NCI-H2107 treated with DMSO at 0.1 percent for 48 hours (cell line): ENCODE results near the gene USP44.
"Not testable (repeated sequence)": the region's sequence is repeated elsewhere in the genome, so short reads cannot be mapped to it uniquely, and the experiment has no call there.

Experiments
- DNase-seq: peaks from one replicate; lab custom pipeline; 2025; ENCODE audit not compliant: unreplicated experiment; lab: John Stamatoyannopoulos, UW

The USP44 gene

DNA sequence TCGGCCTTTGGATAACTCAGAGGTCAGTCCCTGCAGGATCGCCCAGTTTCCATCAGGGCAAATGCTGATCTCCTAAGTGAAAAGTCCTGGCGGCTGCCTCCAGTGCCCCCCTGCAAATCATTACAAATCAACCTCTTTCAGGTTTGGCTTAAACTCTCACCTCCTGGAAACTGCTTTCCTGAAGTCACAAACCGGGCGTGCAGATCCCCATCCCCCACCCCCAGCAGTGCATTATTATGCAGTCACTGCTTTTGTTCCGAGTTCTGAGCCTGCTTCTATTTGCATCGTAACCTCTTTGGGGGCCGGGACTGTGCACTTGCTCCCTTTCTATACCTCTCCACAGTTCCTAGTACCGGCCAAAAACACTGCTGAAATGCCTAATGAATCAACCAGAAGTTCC is at the start of gene USP44:
USP44 (minus strand) TSS at position 172 of the 400 bp plus-strand sequence. CDS start 17,220 bp downstream, outside the sequence.
- no peak for DNase-seq

DNA sequence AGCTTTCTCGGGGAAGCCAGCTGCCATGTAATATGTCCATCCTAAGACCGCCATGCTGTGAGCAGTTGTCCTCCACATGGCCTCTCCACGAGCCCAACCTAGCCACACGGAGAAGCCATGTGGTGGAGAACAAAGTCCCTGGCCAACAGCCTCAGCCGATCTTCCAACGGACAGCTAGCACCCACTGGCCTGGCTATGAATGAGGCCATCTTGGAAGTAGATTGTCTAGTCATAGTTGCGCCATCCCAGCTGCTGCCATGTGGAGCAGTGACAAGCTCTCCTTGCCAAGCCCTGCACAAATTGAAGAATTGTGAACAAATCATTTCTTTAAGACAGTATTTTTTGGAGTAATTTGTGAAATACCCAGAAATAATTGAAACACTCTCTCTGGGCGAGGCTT is 49.3 kb upstream of the USP44 start:
- DNase-seq: no peak

DNA sequence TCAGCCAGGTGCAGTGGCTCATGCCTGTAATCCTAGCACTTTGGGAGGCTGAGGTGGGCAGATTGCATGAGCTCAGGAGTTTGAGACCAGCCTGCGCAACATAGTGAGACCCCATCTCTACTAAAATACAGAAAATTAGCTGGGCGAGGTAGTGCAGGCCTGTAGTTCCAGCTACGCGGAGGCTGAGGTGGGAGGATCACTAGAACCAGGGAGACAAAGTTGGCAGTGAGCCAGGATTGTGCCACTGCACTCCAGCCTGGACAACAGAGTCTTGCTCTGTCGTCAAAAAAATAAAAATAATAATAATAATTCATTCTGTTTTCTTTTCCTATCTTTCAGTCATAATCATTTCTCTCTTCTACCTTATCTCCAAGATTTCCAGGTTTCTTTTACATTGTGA is 48.6 kb upstream of the USP44 start:
- DNase-seq: no peak

DNA sequence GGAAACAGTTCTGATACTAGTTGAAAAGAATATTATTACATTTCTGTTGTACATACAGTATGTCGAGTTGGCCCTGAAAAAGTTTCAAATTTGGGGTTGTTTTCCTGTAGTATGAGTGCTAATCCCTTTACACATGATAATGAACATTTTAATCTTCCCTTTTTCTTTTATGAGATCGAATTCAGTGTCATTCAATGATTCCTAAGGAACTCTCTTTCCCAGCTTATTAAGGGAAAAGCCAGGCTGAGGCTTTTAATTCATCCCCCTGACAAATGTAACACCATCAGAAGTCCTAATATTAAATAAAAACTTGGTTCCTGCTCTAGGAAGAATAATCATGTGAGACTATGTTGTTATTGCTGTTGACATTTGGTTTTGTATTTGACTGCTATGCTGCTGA is 42.9 kb upstream of the USP44 start:
- DNase-seq: no peak

DNA sequence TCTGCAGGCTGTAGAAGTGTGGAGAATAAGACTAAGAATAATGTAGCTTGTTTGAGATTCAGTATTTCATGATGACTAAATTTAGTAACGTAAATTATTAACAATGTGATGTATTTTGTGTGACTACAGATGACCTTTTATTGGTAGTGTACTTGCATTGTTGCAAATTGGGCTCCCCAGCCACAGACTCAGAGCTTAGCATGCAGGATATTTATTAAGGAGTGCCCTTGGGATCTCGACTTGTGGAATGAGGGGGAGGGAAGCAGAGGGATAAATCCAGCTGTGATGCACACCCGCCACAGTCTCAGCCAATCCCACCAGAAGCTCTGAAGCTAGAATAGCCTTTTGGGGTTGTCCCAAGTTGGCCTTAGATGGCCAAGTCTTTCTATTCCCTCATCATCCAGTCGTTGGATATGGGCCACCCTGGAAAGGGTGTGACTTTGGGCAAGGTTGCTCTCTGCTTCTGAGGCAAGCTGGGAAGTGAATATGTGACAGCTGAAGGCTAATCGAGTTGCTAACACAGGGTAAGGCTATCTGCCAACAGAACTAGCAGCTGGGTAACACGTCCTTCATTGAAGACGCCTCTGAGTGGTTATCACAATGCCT is 42.1 kb upstream of the USP44 start:
- no peak for DNase-seq

DNA sequence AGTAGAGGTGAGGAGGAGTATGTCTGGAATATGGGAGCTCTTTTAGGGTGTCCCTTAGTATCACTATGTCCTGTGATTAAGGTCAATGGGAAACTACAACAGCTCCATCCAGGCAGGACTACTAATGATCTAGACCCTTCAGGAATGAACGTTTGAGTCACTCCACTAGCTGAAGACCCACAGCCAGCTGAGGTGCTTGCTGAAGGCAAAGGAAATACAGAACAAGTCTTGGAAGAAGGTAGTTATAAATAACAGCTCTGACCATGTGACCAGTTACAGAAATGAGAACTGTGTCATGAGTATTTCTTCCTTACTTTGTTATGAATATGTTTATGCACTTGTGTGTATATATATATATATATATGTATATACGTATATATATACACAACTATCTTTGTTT is 40.5 kb upstream of the USP44 start:
- no peak for DNase-seq

DNA sequence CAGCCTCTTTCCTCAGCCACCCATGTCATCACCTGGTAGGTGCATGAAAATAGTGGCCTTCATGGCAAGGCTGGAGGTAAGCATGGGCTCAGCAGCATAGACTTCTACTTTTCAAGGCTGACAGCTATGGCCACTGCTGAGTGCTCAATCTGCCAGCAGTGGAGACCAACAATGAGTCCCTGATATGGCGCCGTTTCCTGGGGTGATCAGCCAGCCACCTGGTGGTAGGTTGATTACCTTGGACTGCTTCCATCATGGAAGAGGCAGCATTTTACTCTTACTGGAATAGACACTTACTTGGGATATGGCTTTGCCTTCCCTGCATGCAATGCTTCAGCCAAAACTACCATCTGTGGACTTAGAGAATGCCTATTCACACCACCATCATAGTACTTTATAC is 39.5 kb upstream of the USP44 start:
- no peak for DNase-seq

DNA sequence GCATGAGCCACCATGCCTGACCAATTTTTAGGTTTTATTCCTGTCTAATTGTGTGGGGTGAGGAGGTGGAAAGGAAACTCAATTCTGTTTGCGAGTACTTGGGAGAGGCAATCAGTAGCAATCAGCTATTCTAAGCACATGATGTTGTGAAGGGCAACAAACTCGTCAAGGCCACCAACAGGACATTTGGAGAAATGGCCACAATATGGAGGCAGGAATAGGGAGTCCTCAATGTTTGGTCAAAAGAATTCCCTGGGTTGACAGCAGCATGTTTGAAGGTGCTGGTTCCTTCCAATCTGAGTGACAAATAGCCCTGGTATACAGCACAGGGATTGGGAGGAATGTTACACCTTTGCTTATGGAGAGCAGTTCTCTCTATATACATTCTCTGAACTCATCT is 32.7 kb upstream of the USP44 start:
- DNase-seq: no peak

DNA sequence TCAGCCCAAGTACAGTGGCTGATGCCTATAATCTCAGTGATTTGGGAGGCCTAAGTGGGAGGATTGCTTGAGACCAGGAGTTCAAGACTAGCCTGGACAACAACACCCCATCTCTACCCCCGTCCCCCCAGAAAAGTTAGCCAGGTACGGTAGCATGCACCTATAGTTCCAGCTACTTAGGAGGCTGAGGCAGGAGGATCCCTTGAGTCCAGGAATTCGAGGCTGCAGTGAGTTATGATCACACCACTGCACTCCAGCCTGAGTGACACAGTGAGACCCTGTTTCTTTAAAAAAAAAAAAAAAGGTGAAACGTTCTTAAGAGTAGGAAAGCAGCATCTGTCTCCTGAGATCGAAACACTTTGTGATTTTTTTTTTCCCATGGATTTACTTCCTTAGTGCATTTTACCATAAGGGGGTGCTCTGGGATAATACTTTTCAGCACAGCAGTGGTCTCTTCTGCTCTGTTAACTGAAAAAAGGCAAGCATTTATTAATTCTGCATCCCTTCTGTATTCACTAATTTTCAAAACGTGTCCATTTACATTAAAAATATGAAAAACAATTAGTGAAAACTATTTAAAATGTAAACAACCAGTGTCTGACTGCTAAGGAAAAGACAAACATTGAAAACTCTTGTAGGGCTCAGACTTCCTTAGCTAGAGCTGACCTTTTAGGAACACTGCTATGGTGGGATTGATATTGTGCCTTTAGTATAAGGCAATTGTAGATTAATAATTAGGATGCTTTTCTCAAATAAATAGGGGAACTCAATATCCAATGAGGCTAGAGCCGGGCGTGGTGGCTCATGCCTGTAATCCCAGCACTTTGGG is 31.2 kb upstream of the USP44 start:
- peak; percentile 31 for DNase-seq

DNA sequence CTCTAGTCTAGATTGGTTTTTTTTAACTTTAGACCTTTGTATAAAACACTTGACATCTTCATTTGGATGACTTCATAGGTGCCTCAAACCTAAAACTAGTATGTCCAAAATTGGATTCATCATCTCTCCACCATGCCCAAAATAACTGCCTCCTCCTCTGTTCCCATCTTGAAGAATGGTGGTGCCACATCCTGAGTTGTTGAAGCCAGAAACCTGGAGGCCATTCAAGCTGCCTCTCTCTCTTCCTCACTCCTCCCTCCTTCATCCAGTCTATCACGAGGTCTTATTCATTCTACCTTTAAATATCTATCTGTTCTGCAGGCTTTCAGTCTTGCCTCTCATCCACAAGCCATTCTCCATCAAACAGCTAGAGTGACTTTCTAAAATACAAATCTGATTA is 26.5 kb upstream of the USP44 start:
- DNase-seq: no peak

DNA sequence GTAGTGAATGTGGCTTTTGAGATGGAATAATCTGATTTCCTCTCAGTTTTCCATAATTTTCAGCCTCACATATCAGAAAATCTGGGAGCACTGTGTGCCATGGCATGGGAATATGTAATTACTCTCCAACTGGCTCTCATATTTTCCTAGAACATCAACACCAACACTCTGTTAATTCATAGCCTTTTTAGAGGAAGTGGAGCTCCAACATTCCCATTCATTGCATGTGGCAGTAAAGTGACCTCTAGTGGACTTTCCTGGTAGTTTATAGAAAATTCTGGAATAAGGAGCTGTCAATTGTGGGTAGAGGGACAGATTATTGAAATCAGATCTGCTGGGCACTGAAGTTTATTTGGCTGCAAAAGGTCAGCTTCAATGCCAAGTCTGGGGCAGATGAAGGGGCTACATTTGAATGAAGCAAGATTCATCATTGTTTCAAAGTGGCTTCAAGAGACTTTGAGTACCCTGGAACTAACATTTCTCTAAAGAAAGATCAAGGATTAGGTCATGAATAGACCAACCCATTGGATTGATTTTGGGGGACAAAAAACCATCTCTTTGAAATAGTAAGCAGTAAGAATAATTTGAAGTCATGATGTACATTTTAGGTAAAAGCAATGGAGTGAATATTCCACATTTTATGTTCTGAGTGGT is 23.6 kb upstream of the USP44 start:
- peak; percentile 50 for DNase-seq

DNA sequence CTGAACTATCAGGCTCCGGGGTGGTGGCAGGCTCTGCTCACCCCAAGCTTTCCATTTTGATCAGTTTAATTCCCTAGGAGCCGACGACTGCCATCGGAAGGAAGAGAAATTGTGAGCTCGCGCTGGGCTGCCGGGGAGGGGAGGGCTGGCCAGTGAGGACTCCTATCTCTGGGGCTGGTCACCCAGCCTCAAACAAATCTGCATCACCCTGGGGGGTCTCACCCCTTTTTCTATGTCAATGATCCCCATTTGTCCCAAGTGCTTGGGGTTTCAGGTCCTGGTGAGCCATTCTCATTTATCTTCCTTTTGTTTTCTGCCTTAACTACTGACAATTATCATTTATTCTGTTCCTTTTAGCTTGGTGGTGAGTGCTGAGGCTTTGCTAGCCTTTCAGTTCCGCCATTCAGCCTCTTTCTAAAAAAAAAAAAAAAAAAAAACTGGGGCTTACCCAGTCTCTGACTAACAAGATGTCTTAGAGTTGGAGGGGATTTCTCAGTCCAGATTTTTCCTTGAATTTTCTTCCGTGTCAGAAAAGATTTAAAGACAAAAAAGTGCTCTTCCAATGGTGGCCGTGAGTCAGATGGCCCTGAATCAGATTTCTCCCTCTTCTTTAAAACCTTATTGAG is 22.8 kb upstream of the USP44 start:
- DNase-seq: no peak

DNA sequence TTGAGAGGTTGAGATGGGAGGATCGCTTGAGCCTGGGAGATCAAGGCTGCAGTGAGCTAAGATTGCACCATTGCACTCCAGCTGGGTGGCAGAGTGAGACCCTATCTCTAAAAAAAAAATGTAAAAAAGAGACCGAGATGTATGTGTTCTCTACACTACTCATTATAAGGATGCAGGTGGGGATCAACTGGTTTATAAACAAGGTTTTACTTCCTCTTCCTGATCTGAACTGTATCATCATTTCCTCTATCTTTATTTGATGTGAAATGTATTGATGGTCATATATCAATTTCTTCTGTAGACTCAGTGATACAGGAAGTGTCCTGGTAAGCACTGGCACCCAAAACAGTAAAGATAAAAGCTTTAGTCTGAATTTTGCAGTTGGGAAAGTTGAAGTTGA is 20.1 kb upstream of the USP44 start:
- no peak for DNase-seq

DNA sequence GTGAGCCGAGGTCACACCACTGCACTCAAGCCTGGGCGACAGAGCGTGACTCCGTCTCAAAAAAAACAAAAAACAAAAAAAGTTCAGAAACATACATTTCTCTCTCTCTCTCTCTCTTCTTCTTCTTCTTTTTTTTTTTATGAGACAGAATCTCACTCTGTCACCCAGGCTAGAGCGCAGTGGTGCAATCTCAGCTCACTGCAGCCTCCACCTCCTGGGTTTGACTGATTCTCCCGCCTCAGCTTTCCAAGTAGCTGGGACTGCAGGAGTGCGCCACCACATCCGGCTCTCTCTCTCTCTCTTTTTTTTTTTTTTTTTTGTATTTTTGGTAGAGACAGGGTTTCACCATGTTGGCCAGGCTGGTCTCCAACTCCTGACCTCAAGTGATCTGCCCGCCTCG is 16.8 kb upstream of the USP44 start:
- DNase-seq: not testable (repeated sequence)

DNA sequence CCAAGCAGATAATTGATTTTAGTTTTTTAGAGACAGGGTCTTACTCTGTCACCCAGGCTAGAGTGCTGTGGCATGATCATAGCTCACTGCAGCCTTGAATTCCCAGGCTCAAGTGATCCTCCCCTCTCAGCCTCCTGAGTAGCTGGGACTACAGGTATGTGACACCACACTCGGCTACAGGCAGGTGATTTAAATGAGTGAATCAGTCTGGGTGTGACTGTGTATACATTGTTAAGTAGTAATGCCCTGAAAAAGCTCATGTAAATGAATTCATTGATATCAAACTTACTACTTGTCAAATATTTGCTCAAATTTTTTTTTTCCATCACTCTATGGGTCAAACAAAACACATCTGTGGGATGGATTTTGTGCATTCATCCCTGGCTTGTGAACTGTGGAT is 6.3 kb upstream of the USP44 start:
- DNase-seq: no peak

DNA sequence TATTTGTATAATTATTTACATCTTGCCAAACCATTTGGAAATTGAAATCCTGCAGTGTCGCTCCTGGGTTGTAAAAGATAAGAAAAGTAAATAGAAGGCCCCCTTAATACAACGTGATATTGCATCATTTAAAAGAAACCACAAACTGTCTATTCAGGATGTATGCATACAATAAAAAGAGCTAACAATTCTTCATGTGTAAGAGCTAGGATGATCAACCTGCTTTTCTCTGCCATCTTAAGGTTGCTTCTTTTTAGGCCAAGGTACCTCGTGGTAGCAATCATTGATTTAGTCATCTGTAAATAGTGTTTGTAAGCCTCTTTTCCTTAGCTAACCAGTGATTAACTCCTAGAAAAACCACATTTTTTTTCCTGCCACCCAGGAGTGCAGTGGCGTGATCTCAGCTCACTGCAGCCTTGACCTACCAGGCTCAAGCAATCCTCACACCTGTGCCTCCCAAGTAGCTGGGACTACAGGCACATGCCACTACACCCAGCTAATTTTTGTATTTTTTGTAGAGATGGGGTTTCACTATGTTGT is 3.3 kb upstream of the USP44 start:
- DNase-seq: no peak

DNA sequence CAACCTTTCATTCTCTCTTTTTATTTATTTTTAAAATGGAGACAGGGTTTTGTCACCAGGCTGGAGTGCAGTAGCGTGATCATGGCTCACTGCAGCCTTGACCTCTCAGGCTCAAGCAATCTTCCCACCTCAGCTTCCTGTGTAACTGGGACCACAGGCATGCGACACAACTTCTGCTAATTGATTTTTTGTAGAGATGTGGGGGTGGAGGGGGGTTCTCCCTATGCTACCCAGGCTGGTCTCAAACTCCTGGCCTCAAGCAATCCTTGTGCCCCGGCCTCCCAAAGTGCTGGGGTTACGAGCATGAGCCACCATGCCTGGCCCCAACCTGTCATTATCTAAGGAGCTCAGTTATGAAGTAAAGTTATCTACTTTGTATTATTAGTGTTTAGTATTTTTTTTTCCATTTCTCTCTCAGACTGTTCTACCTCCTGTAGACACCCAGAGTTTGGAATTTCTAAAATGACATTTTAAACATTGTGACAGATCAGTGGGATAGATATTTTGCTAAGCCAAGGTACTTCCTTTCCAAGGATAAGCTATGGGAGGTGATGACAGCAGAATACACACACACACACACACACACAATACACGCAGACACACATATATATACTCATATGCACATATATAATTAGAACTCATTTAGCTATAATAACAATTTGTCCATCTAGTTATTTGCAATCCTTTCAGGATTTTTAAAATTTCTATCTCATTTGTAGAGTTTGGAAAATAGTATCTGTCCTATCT is 2.1 kb upstream of the USP44 start:
- no peak for DNase-seq

DNA sequence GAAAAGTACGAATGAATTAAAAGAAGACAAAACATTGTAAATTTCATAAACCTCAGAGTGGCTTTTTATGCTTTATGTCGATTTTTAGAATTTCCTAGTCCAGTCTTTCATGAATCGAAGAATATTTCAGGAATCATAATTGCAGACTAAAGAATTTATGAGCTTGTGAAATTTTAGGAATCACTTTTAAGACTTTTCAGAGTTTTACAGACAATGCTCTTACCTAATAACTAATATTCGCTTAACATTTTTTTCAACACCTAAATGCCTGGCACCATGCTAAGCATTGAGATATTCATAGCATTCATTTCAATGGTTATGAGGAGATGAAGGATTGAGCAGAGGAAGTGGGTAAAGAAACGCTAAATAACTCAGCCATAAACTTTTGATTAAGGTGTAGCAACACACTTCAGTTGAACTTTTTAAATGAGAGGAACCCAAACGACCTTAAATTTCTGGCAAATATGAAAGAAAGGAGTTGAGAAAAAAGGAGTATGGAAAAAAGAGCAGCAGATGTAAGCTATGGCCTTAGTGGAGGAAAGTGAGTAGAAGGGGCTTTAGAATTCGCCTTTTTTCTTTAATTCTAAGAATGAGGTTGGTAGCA is 739 bp upstream of the USP44 start:
- DNase-seq: no peak

DNA sequence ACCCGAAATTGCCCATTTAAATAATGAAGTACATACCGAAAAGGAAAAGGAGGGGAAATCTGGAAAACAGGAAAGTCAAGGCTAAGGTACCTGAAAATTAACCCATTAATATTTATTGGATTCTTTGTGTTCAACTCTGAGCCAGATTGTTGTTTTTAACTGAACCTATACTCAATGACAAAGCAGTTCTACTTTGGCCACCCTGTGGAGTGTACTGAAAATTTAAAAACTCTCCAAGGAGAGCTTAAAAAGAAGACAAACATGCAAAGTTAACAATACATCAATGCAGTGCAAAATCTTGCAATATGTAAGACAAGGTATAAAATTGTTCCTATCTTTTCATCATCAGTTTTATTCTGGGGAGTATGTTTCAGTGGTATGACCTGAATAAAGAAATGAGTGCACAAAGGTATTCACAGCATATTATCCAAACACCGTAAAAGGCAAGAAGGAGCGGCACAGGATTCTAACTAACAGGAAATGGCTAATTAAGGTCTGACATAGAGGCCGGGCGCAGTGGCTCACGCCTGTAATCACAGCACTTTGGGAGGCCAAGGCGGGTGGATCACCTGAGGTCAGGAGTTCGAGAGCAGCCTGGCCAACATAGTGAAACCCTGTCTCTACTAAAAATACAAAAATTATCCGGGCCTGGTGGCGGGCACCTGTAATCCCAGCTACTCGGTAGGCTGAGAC is 1.7 kb downstream of the USP44 start:
- no peak for DNase-seq
